ENCODE measurements around the gene SLIT3. TPM values are rescaled to one million over a fixed set of nuclear protein-coding genes. Genes with fewer than 3 reads are reported as not detected.
A peak's percentile ranks its signal among the peaks of the same experiment; 100 is the strongest.

The SLIT3 gene
- total RNA-seq, 1 donor from 2014 or later: 3.5 TPM

GRCh38 chr5:168881427-168882149, 419.4 kb downstream of the SLIT3 start:
- no peak for ATAC-seq

GRCh38 chr5:168879929-168880328, 421.0 kb downstream of the SLIT3 start:
- ATAC-seq: no peak

- no peak for ATAC-seq
These were observed 421.6 kb downstream of the SLIT3 start for GRCh38 chr5:168879331-168879730.

DNA sequence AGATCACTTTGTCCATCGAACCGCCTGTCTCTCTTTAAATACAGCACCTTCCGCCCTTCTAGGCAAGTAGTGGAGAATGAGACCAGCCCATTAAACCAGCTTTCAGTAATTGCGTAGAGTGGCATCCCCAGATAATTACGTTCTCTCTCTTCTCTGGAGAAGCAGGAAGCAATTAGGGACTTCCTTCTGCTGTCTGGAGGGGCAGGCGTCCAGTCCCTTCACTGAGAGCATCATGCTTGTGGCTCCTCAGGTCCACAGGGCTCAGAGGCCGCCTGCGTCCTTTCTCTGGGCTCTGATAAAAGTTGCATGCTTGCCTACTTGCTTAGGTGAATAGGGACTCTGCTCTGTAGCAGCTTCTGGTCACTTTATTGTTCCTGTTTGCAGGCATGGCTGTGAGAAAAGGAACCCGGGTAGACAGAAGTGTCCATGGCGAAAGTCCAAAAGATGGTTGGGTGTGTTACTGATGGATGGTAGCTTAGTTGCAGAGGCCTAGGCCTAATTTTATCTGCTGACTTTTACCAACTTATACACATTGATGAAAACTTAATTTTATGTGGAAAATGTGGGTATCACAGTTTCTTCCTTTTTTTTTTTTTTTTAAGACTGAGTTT, 422.7 kb downstream of the SLIT3 start:
- no peak for ATAC-seq

DNA sequence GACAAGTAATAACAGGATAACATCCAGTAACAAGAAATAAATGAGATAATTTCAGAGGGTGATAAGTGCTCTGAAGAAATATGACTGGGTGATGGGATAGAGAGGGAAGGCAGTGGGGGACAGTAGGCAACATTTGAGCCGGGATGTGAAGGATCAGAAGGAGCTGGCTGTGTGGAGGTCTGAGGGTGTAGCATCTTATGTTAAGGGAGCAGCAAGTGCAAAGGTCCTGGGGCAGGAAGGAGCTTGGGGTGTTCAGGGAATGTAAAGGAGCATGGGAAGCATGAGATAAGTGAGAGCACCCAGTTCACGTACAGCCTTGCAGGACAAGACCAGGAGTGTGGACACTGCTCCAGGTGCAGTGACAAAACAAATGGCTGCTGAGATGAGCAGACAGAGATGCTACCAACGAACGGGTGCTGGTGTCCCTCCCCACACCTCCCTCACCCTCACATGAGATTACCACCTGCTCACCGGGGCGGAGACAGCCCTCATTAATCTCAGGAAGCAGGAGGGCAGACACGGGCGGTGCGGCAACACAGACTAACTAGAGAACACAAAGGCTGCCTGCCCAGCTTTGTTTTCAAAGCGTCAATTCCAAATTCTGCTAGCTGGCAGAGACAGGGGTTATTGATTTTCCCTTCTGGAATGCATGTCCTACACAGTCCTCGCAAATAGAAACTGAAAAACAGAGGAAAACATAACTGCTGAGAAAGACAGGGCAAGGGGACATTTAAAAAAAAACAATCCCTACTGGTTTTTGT, 423.6 kb downstream of the SLIT3 start:
- ATAC-seq: no peak

- no peak for ATAC-seq
These were observed 424.5 kb downstream of the SLIT3 start for GRCh38 chr5:168876419-168876818.

GRCh38 chr5:168875832-168876231, 425.1 kb downstream of the SLIT3 start:
- ATAC-seq: no peak

DNA sequence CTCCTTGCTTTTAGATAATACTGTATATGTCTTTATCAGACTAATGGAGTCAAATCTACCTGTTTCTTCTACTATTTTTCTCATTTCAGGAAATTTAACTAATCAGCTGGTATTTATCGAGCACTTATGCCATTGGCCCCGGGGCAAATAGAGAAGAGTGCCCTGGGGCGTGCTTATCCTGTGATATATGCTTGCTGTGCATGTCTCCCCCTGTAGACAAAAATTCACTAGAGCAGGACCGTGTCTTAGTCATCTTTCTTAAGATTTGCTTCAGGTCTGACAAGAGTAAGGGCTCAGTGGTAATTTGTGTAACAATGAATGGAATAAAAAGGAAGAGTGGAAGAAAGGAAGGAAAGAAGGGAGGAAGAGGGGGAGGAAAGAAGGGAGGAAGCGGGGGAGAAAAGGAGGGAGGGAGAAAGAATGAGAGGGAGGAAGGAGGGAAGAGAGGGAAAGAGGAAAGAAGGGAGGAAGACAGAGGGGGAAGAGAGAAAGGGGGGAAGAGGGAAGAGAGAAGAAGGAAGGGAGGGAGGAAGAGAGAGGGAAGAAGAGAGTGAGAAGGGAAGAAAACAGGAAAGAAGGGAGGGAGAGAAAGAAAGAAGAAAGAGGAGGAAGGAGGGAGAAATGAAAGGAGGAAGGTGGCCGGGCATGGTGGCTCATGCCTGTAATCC, 426.1 kb downstream of the SLIT3 start:
- ATAC-seq: no peak

DNA sequence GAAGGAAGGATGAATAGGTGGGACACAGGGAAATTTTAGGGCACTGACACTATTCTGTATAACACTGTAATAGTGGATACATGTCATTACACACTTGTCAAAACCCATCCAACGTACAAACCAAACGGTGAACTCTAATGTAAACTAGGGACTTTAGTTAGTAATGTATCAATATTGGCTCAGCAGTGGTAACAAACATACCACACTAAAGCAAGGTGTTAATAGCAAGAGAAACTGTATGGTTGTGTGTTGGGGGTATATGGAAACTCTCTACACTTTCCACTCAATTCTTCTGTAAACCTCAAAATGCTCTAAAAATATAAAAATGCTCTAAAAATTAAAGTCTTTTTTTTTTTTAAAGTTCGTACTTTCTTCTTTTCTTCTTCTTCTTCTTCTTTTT, 428.7 kb downstream of the SLIT3 start:
- ATAC-seq: no peak

- ATAC-seq: no peak
These were observed 430.0 kb downstream of the SLIT3 start for GRCh38 chr5:168870910-168871309.

DNA sequence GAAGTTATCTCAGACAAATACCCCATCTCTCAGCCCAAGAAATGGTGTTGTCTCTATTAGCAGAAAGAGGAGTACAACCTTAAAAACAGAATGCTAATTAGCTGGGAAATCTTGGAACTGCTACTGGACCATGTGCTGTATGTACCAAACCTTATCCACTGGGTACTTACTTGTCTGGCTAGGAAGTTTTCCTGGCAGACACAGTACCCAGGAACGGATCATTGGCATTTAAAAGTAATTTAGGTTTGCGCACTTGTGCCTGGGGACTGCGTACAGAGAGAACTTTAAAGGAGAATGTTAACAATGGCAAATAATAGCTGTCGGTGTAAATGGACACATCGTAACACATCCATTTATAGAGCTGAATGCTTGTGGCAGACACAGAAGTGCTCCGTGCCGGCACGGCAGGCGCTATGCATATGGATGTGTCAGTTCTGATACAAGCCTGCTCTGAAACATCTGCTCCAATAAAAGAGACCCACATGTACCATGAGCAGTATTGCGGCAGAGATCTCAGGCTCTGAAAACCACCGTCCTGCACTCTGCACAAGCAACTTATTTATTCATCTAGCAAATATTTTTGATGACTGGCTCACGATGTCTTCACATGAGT, 431.2 kb downstream of the SLIT3 start:
- ATAC-seq: no peak

DNA sequence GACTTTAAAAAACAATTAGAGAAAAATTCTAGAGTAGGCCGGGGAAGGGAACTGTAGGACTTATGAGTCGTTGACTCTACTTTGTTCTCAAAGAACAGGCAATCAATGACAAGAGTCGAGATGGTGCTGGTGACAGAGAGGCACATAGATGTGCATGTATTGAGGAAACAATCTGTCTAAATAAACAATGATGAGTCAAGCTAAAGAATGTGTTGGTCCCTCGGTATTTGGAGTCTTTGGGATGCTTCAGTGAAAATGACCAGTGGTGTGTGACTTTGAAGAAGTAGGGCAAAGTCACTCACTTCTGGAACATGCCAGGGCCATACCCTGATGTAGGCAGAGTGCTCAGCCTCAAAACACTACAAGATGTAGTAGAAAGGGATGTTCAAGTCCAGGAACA, 433.7 kb downstream of the SLIT3 start:
- no peak for ATAC-seq

- ATAC-seq: no peak
These were observed 435.0 kb downstream of the SLIT3 start for GRCh38 chr5:168865968-168866367.

DNA sequence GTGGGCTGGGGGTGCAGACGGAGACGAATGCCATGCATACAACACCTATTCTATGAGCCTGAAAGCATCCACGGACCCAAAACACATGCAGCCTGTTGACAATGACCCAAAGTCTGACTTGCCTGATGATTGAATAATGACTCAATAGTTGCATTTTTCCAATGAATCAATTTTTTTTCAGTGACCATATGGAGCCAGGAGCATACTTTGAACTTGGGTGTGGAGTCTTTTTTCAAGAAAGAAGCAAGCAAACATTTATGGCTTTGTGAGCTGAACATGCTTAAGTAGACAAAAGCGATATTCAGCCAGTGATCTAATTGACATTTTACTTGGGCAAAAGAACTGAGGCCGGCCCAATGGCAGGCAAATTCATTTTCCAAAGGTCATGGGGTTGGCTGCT, 437.9 kb downstream of the SLIT3 start:
- ATAC-seq: no peak

DNA sequence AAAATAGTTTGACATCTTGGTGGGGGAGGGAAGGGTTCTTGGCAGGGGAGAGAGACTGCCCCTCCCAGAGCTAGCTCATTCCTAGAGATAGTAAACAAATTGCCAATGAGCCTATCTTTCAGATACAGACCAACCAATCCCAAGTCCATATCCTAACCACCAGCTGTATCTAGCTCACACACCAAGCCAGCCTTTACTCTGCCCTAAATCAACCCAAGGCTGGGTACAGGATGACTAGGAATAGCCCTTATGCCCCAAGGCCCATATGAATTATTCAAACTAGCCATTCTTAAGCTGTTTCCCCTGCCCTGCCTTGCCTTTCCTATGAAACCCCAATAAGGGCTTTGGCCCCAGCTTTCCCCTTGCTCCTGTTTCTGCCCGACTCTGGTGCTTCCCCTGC, 440.4 kb downstream of the SLIT3 start:
- no peak for ATAC-seq

DNA sequence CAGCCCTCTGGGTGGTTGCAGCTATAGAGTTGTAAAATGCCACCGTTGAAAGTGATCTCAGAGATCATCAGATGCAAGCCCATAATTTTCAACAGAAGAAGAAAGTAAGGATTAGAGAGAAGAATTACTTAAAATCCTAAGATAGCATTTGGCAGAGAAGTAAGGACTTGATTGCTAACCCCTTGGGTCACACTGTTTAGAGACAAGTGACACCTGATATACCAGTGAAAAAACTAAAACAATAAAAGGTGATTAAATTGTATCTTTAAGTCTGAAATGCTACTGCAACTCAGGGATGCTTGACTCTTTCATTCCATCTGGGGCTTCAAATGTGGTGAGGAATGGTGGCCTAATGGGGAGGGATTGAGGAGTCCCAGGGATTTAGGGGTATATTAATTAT, 440.9 kb downstream of the SLIT3 start:
- ATAC-seq: no peak

- ATAC-seq: no peak
These were observed 441.5 kb downstream of the SLIT3 start for GRCh38 chr5:168859471-168859870.

GRCh38 chr5:168858994-168859393, 441.9 kb downstream of the SLIT3 start:
- ATAC-seq: no peak

- ATAC-seq: no peak
These were observed 442.6 kb downstream of the SLIT3 start for GRCh38 chr5:168858371-168858770.

DNA sequence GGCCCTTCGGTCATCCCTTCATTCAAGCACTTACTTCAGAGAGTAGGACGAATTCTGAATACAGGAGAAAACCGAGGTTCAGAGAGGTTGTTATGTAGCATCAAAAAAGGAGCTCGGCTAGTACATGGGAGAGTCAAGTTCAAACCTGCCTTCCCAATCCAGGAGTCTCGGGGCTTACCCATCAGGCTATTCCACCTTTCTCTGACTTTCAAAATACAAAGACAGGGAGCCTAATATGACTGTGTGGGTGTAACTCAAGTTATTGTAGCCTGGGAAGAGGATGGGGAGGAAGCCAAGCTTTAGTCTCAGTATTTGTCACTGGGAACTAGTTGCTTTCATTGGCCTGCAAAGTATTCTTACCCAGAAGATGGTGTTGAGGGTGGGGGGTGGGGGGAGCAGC, 447.0 kb downstream of the SLIT3 start:
- ATAC-seq: peak; percentile 80

- no peak for ATAC-seq
These were observed 448.6 kb downstream of the SLIT3 start for GRCh38 chr5:168852329-168852728.

DNA sequence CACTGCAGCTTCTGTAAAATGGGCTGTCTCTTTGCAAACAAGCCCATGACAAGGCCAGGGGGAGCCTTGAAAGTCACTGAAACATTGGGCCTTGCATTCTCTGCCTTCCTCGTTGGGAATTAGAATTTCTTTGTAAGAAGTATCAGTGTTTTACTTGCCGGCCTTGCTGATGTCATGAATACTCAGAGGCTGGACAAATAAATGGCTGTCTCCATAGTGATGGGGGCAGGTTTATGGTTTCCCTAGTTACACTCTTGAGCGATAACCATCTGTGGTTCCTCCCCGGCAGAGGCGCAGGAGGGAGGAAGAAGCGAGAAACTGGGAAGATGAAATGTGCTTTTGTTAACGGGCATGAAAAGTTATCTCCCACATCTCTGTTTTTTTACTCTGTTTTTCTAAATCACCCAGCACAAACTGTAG, 449.0 kb downstream of the SLIT3 start:
- ATAC-seq: no peak

- ATAC-seq: no peak
These were observed 450.3 kb downstream of the SLIT3 start for GRCh38 chr5:168850683-168851082.
